BJ (cell line): ENCODE data around the gene DNAI2. TPM values are rescaled to one million over a fixed set of nuclear protein-coding genes. Genes with fewer than 3 reads are reported as not detected.

Experiments used
- CTCF ChIA-PET: fragments of 350-600 bp; formaldehyde crosslinking; extraction: SDS; loops from one replicate; lab custom pipeline; 2021; ENCODE audit warnings: antibody characterized with exemption, inconsistent platforms; lab: Yijun Ruan, JAX
- POLR2A ChIA-PET: fragments of 300-600 bp; sonication (Branson Sonifier 250); formaldehyde crosslinking; extraction: SDS; loops from one replicate; lab custom pipeline; 2021; ENCODE audit warnings: antibody characterized with exemption; lab: Charles Lee
- DNase-seq: peaks from one replicate; pipeline ENCODE4 v3.0.0-alpha.2; 2011; ENCODE audit warnings: low read depth
- H3K27me3 ChIP-seq: 2 replicates; pipeline ENCODE4 v1.6.0; 2011; ENCODE audit warnings: low read length; ENCODE audit not compliant: control insufficient read depth, insufficient read depth
- H3K36me3 ChIP-seq: 2 replicates; pipeline ENCODE4 v1.5.1; 2011; ENCODE audit warnings: low read length; ENCODE audit not compliant: control insufficient read depth, insufficient read depth
- H3K4me3 ChIP-seq: 2 replicates; pipeline ENCODE4 v1.5.1; 2011; ENCODE audit warnings: low read depth, mild to moderate bottlenecking, control low read depth, low read length
- CTCF ChIP-seq: IDR thresholded peaks from 2 replicates; pipeline ENCODE4 v1.5.1; 2011; ENCODE audit warnings: low read depth, mild to moderate bottlenecking, control low read depth, inconsistent platforms, low read length, moderate library complexity; ENCODE audit not compliant: insufficient read depth
- polyA plus RNA-seq: library from polyadenylated mRNA; depleted of rRNA; stranded (reverse); fragments of >200 nt; gene quantifications from 2 replicates; pipeline ENCODE4 v1.2.3, GENCODE V29; 2011

The DNAI2 gene
- polyA plus RNA-seq, 1 experiment = not detected

GRCh38 chr17:74328487-74328886, 54.5 kb downstream of the DNAI2 start:
- CTCF ChIA-PET = no interaction called here
- H3K4me3 ChIP-seq = no peak overlapping the region
- H3K36me3 ChIP-seq = no peaks in the 10 kb centered on the region
- no peaks in the 10 kb centered on the region for H3K27me3 ChIP-seq
- TF ChIP-seq CTCF = no peak
- POLR2A ChIA-PET = no interaction called here
- DNase-seq = no peak

- ChIA-PET POLR2A (no interaction called here), CTCF (no interaction called here)
- H3K36me3 ChIP-seq = no peaks in the 10 kb centered on the region
- no peak overlapping the region for H3K4me3 ChIP-seq
- DNase-seq = no peak
- H3K27me3 ChIP-seq = no peaks in the 10 kb centered on the region
- no peak for TF ChIP-seq CTCF
These were observed 55.3 kb downstream of the DNAI2 start for GRCh38 chr17:74329378-74329777.

- Histone ChIP-seq H3K27me3 (no peaks in the 10 kb centered on the region), H3K36me3 (no peaks in the 10 kb centered on the region), H3K4me3 (no peak overlapping the region)
- TF ChIP-seq CTCF = no peak
- ChIA-PET CTCF (interaction anchor here (1.1 kb wide), 1 partner anchor 48 kb away, joined by 3 read pairs; no protein-coding TSS in a partner anchor), POLR2A (no interaction called here)
- DNase-seq = no peak
These were observed 56.4 kb downstream of the DNAI2 start for GRCh38 chr17:74330446-74330845.

- ChIA-PET POLR2A (no interaction called here), CTCF (interaction anchor here (0.8 kb wide), 1 partner anchor 31 kb away, joined by 3 read pairs; no protein-coding TSS in a partner anchor)
- no peak for DNase-seq
- H3K27me3 ChIP-seq = no peaks in the 10 kb centered on the region
- no peaks in the 10 kb centered on the region for H3K36me3 ChIP-seq
- TF ChIP-seq CTCF = no peak
- H3K4me3 ChIP-seq = no peak overlapping the region
These were observed 58.1 kb downstream of the DNAI2 start for GRCh38 chr17:74332017-74332650.

- no peak for TF ChIP-seq CTCF
- ChIA-PET CTCF (interaction anchor here (0.8 kb wide), 1 partner anchor 31 kb away, joined by 3 read pairs; no protein-coding TSS in a partner anchor), POLR2A (no interaction called here)
- Histone ChIP-seq H3K27me3 (no peaks in the 10 kb centered on the region), H3K36me3 (no peaks in the 10 kb centered on the region), H3K4me3 (no peak overlapping the region)
- no peak for DNase-seq
These were observed 58.8 kb downstream of the DNAI2 start for GRCh38 chr17:74332763-74333283.
